ENCODE data around the gene JARID2. TPM values are rescaled to one million over a fixed set of nuclear protein-coding genes. Genes with fewer than 3 reads are reported as not detected.

Gene JARID2
- total RNA-seq, 1 donor from 2014 or later, result 24.2 TPM

- Histone ChIP-seq H3K4me3 (ENCODE audit: insufficient read depth, low read depth, low read length) (no peak overlapping the region), H2AFZ (ENCODE audit: low read depth, low read length) (no peak overlapping the region), H3K36me3 (ENCODE audit: insufficient read depth, low read length) (peaks cover 4% of the 10 kb centered on the region), H3K4me2 (ENCODE audit: low read length) (peak overlapping the region; percentile 28), H3K79me2 (ENCODE audit: insufficient read depth, low read length) (peaks cover 17% of the 10 kb centered on the region), H3K4me1 (ENCODE audit: insufficient read depth, low read length) (peaks cover 24% of the 10 kb centered on the region), H4K20me1 (ENCODE audit: insufficient read depth, low read length) (peaks cover 63% of the 10 kb centered on the region), H3K27ac (ENCODE audit: low read depth, low read length) (peak overlapping the region; percentile 16), H3K27me3 (ENCODE audit: insufficient read depth, low read length) (no peaks in the 10 kb centered on the region), H3K9ac (ENCODE audit: low read length) (no peak overlapping the region), H3K9me3 (ENCODE audit: insufficient read depth, low read depth, low read length) (no peaks in the 10 kb centered on the region)
- peaks cover 6% of the 10 kb centered on the region for H3K4me1 Mint-ChIP-seq (ENCODE audit: low read depth, unreplicated experiment)
- FAIRE-seq (no peak), DNase-seq (ENCODE audit: low read depth) (peak; percentile 86)
- peaks cover 8% of the 10 kb centered on the region for H3K36me3 Mint-ChIP-seq (ENCODE audit: low read depth, unreplicated experiment)
- no peaks in the 10 kb centered on the region for H3K27me3 Mint-ChIP-seq (ENCODE audit: low read depth, unreplicated experiment)
- TF ChIP-seq EZH2 (IDR thresholded peaks at IDR 0.05; ENCODE audit: insufficient read depth, low read length), result no peak
- H3K27ac Mint-ChIP-seq (ENCODE audit: unreplicated experiment), result no peak overlapping the region
- no peak overlapping the region for H3K4me3 Mint-ChIP-seq (ENCODE audit: unreplicated experiment)
- H3K9me3 Mint-ChIP-seq (ENCODE audit: unreplicated experiment), result no peaks in the 10 kb centered on the region
Observed at GRCh38 chr6:15473741-15474161, 227.9 kb downstream of the JARID2 start.

- Mint-ChIP-seq H3K36me3 (ENCODE audit: low read depth, unreplicated experiment) (peaks cover 7% of the 10 kb centered on the region), H3K27me3 (ENCODE audit: low read depth, unreplicated experiment) (no peaks in the 10 kb centered on the region), H3K4me3 (ENCODE audit: unreplicated experiment) (no peak overlapping the region), H3K27ac (ENCODE audit: unreplicated experiment) (no peak overlapping the region), H3K9me3 (ENCODE audit: unreplicated experiment) (no peaks in the 10 kb centered on the region), H3K4me1 (ENCODE audit: low read depth, unreplicated experiment) (peaks cover 6% of the 10 kb centered on the region)
- Histone ChIP-seq H4K20me1 (ENCODE audit: insufficient read depth, low read length) (peaks cover 68% of the 10 kb centered on the region), H3K27me3 (ENCODE audit: insufficient read depth, low read length) (no peaks in the 10 kb centered on the region), H3K4me3 (ENCODE audit: insufficient read depth, low read depth, low read length) (no peak overlapping the region), H3K4me1 (ENCODE audit: insufficient read depth, low read length) (peaks cover 24% of the 10 kb centered on the region), H3K79me2 (ENCODE audit: insufficient read depth, low read length) (peaks cover 21% of the 10 kb centered on the region), H3K9me3 (ENCODE audit: insufficient read depth, low read depth, low read length) (no peaks in the 10 kb centered on the region), H3K27ac (ENCODE audit: low read depth, low read length) (peak overlapping the region; percentile 16), H2AFZ (ENCODE audit: low read depth, low read length) (no peak overlapping the region), H3K9ac (ENCODE audit: low read length) (no peak overlapping the region), H3K36me3 (ENCODE audit: insufficient read depth, low read length) (peaks cover 3% of the 10 kb centered on the region), H3K4me2 (ENCODE audit: low read length) (peak overlapping the region; percentile 28)
- TF ChIP-seq CTCF (IDR thresholded peaks at IDR 0.05; ENCODE audit: insufficient read depth, low read depth, low read length) (no peak), EZH2 (IDR thresholded peaks at IDR 0.05; ENCODE audit: insufficient read depth, low read length) (no peak)
- DNase-seq (ENCODE audit: low read depth) (peak; percentile 54), FAIRE-seq (peak; percentile 65)
Observed at GRCh38 chr6:15474196-15474595, 228.3 kb downstream of the JARID2 start.

- DNase-seq (ENCODE audit: low read depth), result no peak
- no peak overlapping the region for H2AFZ ChIP-seq (ENCODE audit: low read depth, low read length)
- H3K27ac ChIP-seq (ENCODE audit: low read depth, low read length), result no peak overlapping the region
- H3K27me3 ChIP-seq (ENCODE audit: insufficient read depth, low read length), result no peaks in the 10 kb centered on the region
- peaks cover 26% of the 10 kb centered on the region for H3K79me2 ChIP-seq (ENCODE audit: insufficient read depth, low read length)
- Mint-ChIP-seq H3K36me3 (ENCODE audit: low read depth, unreplicated experiment) (peaks cover 9% of the 10 kb centered on the region), H3K4me3 (ENCODE audit: unreplicated experiment) (no peak overlapping the region), H3K4me1 (ENCODE audit: low read depth, unreplicated experiment) (peaks cover 8% of the 10 kb centered on the region), H3K9me3 (ENCODE audit: unreplicated experiment) (no peaks in the 10 kb centered on the region), H3K27ac (ENCODE audit: unreplicated experiment) (no peak overlapping the region), H3K27me3 (ENCODE audit: low read depth, unreplicated experiment) (no peaks in the 10 kb centered on the region)
- H3K4me2 ChIP-seq (ENCODE audit: low read length), result no peak overlapping the region
- no peak overlapping the region for H3K9ac ChIP-seq (ENCODE audit: low read length)
- FAIRE-seq, result no peak
- peaks cover 3% of the 10 kb centered on the region for H3K36me3 ChIP-seq (ENCODE audit: insufficient read depth, low read length)
- H3K4me3 ChIP-seq (ENCODE audit: insufficient read depth, low read depth, low read length), result no peak overlapping the region
- H4K20me1 ChIP-seq (ENCODE audit: insufficient read depth, low read length), result peaks cover 78% of the 10 kb centered on the region
- H3K4me1 ChIP-seq (ENCODE audit: insufficient read depth, low read length), result peaks cover 32% of the 10 kb centered on the region
- no peak for TF ChIP-seq CTCF (IDR thresholded peaks at IDR 0.05; ENCODE audit: insufficient read depth, low read depth, low read length)
- TF ChIP-seq EZH2 (IDR thresholded peaks at IDR 0.05; ENCODE audit: insufficient read depth, low read length), result no peak
- no peaks in the 10 kb centered on the region for H3K9me3 ChIP-seq (ENCODE audit: insufficient read depth, low read depth, low read length)
Observed at GRCh38 chr6:15475261-15475660, 229.4 kb downstream of the JARID2 start.
